ENCODE results near the gene UMPS. TPM values are rescaled to one million over a fixed set of nuclear protein-coding genes. Genes with fewer than 3 reads are reported as not detected.

UMPS gene
- total RNA-seq, 2 donors from 2014 or later, result 53.9 to 60.8 TPM

DNA sequence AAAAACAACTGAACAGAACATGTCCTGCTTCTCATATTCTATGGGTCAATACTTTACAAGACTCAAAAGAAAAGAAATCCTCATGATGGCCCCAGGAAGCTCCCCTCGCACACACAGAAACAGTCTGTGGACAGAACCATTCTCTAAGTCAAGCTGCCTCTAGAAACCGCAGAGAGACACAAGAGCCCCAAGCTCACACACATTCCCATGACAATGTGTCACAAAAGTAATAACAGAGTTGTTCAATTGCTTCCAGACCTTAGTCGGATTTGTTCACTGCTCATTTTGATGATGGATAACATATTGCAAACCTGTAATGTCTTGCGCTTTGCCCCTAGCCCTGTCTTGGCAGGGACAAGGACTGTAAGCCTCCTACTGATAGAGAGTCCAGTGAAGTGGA, 60.9 kb downstream of the UMPS start:
- Mint-ChIP-seq H3K4me1 (peaks cover 9% of the 10 kb centered on the region), H3K27ac (peak overlapping the region; percentile 86), H3K36me3 (ENCODE audit: low read depth) (peaks cover 78% of the 10 kb centered on the region), H3K9me3 (no peaks in the 10 kb centered on the region), H3K4me3 (no peak overlapping the region), H3K27me3 (ENCODE audit: insufficient read depth) (no peaks in the 10 kb centered on the region)
- Histone ChIP-seq H3K36me3 (ENCODE audit: control insufficient read depth, insufficient read depth, low read length) (peaks cover 90% of the 10 kb centered on the region), H3K4me1 (ENCODE audit: control insufficient read depth, insufficient read depth, low read length) (no peaks in the 10 kb centered on the region), H3K9me3 (ENCODE audit: control insufficient read depth, low read length) (peaks cover 47% of the 10 kb centered on the region), H3K27me3 (ENCODE audit: control insufficient read depth, insufficient read depth, low read length, poor library complexity, severe bottlenecking) (no peaks in the 10 kb centered on the region), H3K4me3 (ENCODE audit: low read length) (peak overlapping the region; percentile 29), H3K27ac (ENCODE audit: low read depth, low read length) (no peak overlapping the region), H3K9ac (ENCODE audit: extremely low read depth, low read length, poor library complexity, severe bottlenecking) (no peak overlapping the region)
- DNase-seq, result no peak
- TF ChIP-seq, protein P1, sequence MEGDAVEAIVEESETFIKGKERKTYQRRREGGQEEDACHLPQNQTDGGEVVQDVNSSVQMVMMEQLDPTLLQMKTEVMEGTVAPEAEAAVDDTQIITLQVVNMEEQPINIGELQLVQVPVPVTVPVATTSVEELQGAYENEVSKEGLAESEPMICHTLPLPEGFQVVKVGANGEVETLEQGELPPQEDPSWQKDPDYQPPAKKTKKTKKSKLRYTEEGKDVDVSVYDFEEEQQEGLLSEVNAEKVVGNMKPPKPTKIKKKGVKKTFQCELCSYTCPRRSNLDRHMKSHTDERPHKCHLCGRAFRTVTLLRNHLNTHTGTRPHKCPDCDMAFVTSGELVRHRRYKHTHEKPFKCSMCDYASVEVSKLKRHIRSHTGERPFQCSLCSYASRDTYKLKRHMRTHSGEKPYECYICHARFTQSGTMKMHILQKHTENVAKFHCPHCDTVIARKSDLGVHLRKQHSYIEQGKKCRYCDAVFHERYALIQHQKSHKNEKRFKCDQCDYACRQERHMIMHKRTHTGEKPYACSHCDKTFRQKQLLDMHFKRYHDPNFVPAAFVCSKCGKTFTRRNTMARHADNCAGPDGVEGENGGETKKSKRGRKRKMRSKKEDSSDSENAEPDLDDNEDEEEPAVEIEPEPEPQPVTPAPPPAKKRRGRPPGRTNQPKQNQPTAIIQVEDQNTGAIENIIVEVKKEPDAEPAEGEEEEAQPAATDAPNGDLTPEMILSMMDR (conservative IDR thresholded peaks at IDR 0.05), result no peak
- WGBS, 2 experiments (ENCODE audit: insufficient coverage in 1 of 2, insufficient read length in 1 of 2), result 89 to 97% methylated on average over 3 to 4 of the region's 4 CpGs

DNA sequence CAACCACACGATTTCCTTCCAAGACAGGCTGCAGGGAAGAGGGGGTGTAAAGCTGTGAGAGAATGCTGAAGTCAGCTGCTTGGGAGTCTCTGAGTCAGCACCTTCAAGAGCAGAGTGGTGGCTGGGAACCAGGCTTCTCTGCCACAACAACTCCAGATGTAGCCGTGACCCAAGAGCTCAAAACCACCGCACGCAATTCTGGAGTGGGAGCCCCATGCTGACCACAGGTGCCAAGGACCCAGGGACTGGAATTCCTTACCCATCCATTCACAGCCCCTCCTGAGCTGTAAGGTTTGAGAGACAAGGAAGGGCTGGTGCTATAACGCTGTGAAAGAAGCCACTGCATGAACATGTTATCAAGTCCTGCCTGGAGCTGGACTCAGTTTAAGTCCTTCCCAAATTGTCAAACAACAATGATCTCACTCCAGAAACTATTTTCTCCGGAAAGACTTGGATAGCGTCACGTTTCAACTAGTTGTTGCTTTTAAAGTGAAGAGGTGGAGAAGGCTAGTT, 61.4 kb downstream of the UMPS start:
- Mint-ChIP-seq H3K27ac (peak overlapping the region; percentile 86), H3K4me1 (peaks cover 5% of the 10 kb centered on the region), H3K27me3 (ENCODE audit: insufficient read depth) (no peaks in the 10 kb centered on the region), H3K4me3 (no peak overlapping the region), H3K36me3 (ENCODE audit: low read depth) (peaks cover 79% of the 10 kb centered on the region), H3K9me3 (no peaks in the 10 kb centered on the region)
- peak overlapping the region; percentile 29 for H3K4me3 ChIP-seq (ENCODE audit: low read length)
- H3K9me3 ChIP-seq (ENCODE audit: control insufficient read depth, low read length), result peaks cover 47% of the 10 kb centered on the region
- H3K27me3 ChIP-seq (ENCODE audit: control insufficient read depth, insufficient read depth, low read length, poor library complexity, severe bottlenecking), result no peaks in the 10 kb centered on the region
- WGBS, 2 experiments (ENCODE audit: insufficient coverage in 1 of 2, insufficient read length in 1 of 2), result 95 to 97% methylated on average over 6 to 8 of the region's 8 CpGs
- H3K36me3 ChIP-seq (ENCODE audit: control insufficient read depth, insufficient read depth, low read length), result peaks cover 90% of the 10 kb centered on the region
- H3K27ac ChIP-seq (ENCODE audit: low read depth, low read length), result no peak overlapping the region
- DNase-seq, result no peak
- H3K9ac ChIP-seq (ENCODE audit: extremely low read depth, low read length, poor library complexity, severe bottlenecking), result no peak overlapping the region
- no peaks in the 10 kb centered on the region for H3K4me1 ChIP-seq (ENCODE audit: control insufficient read depth, insufficient read depth, low read length)
- TF ChIP-seq, protein P1 (conservative IDR thresholded peaks at IDR 0.05), result no peak

DNA sequence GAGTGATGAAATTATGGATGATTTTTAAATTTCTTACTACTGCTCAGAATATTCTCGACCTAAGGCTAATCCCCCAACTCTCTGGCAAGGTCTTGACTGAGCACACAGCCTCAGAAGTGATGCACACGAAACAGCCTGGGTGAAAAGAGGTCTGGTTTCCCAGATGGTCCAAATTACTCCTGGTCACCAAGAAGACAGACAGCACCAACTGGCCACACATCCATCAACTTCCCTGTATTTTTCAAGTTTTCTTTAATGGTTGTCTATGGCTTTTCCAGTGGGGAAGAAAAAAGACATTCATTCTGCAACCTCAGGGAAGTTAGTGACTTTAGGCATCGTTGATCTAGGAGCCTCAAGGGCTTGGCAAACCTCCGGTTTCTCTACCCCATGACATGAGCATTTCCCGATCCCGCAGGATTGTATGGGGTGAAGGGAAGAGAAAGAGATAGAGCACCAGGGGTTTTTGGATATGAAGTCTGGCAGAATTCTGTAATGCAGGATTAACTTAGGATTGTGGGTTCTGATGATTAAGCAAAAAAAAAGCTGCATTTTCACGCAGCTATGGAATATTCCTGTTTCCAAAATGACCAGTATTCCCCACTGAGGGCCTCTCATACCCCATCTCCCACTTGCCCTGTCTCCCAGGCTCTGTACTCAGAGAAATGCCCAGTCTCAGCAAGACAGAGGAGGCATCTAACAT, 62.2 kb downstream of the UMPS start:
- Histone ChIP-seq H3K27ac (ENCODE audit: low read depth, low read length) (no peak overlapping the region), H3K9ac (ENCODE audit: extremely low read depth, low read length, poor library complexity, severe bottlenecking) (no peak overlapping the region), H3K4me3 (ENCODE audit: low read length) (no peak overlapping the region), H3K9me3 (ENCODE audit: control insufficient read depth, low read length) (peaks cover 47% of the 10 kb centered on the region), H3K27me3 (ENCODE audit: control insufficient read depth, insufficient read depth, low read length, poor library complexity, severe bottlenecking) (no peaks in the 10 kb centered on the region), H3K4me1 (ENCODE audit: control insufficient read depth, insufficient read depth, low read length) (no peaks in the 10 kb centered on the region), H3K36me3 (ENCODE audit: control insufficient read depth, insufficient read depth, low read length) (peaks cover 89% of the 10 kb centered on the region)
- Mint-ChIP-seq H3K9me3 (no peaks in the 10 kb centered on the region), H3K36me3 (ENCODE audit: low read depth) (peaks cover 80% of the 10 kb centered on the region), H3K27me3 (ENCODE audit: insufficient read depth) (no peaks in the 10 kb centered on the region), H3K4me1 (no peaks in the 10 kb centered on the region), H3K4me3 (no peak overlapping the region), H3K27ac (peak overlapping the region; percentile 39)
- 93 to 100% methylated on average over 4 to 7 of the region's 7 CpGs for WGBS, 2 experiments (ENCODE audit: insufficient coverage in 1 of 2, insufficient read length in 1 of 2)
- TF ChIP-seq, protein P1 (conservative IDR thresholded peaks at IDR 0.05), result no peak
- no peak for DNase-seq

Data from endodermal cell (in vitro differentiated cells).